Stimulated activated CD8-positive, alpha-beta memory T cell treated with anti-CD3 and anti-CD28 coated beads, Interleukin-12 subunit alpha, Interleukin-12 subunit beta, amount 100 ng/mL, for 4 hours (primary cell): ENCODE results near the gene DNAJC8.
A peak's percentile ranks its signal among the peaks of the same experiment; 100 is the strongest.

Experiments used
- DNase-seq: peaks from one replicate; pipeline ENCODE4 v3.0.0-alpha.2; 2020; ENCODE audit warnings: low read depth

DNAJC8 gene

GRCh38 chr1:28249013-28249865 lies 16.4 kb upstream of the DNAJC8 start:
- no peak for DNase-seq

GRCh38 chr1:28248273-28249012 lies 15.6 kb upstream of the DNAJC8 start:
- peak; percentile 59 for DNase-seq

DNA sequence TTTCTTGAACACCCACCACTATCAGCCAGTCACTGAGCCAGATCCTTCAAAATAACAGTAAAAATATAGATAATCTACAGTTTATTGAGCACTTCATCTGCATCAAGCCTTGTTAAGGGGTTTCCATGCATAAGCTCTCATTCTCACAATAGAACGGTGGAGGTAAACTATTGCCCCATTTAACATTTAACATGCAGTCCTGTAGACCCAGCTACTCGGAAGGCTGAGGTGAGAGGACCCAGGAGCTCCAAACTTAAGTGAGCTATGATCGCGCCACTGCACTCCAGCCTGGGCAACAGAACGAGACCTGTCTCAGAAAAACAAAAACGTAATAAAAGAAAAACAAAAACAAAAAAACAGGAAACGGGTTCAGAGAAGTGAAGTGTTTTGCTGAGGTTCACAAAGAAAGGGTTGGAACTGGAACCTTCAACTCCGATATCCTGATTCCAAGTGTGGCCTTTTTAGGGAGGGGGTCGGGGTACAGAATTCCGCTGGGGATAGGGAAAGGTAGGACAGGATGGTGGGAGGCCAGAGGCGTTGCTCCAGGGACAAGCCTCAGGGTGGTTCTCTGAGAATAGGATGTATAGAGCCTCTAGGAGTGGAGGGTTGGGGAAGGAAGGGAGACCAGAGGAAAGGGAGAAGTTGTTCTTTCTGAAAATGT lies 14.9 kb upstream of the DNAJC8 start:
- no peak for DNase-seq

DNA sequence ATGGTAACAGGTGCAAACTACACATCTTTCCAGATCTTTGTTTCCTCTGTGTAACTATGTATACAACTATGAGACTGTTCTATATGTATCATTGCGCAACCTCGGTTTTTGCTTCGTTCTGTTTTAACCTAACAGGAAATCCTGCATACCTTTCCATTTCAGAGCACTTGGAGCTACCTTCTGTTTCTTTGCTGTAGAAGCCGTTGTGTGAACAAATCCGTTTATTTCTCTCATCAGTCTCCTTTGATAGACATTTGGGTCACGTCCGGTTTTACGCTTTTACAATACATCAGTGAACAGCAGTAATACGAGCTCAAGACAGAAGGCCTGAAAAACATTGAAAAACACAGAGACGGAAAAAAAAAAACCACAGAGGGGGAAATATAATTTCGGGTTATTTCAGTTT lies 13.6 kb upstream of the DNAJC8 start:
- DNase-seq = no peak

- no peak for DNase-seq
Observed at GRCh38 chr1:28244549-28245251, 11.9 kb upstream of the DNAJC8 start.

- DNase-seq = no peak
Observed at GRCh38 chr1:28243685-28244311, 11.0 kb upstream of the DNAJC8 start.

- DNase-seq = no peak
Observed at GRCh38 chr1:28241638-28242241, 8.9 kb upstream of the DNAJC8 start.

DNA sequence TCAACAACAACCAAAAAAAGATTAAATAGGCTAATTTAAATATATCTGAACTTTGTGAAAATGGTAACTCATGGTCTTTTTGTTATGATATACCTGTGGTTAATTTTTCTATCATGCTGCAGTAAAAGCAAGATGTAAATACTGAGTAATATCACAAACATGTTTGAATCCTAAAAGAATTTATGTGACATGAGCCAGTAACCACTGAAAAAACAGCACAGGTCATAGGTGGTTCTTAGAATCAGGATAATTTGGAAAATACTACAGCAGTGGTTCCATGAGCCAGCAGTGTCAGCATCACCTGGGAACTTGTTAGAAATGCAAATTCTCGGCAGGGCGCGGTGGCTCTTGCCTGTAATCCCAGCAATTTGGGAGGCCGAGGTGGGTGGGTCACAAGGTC lies 7.2 kb upstream of the DNAJC8 start:
- no peak for DNase-seq

GRCh38 chr1:28239004-28239403 lies 6.2 kb upstream of the DNAJC8 start:
- DNase-seq = no peak

- no peak for DNase-seq
Observed at GRCh38 chr1:28236656-28237322, 4.0 kb upstream of the DNAJC8 start.

- DNase-seq = peak; percentile 84
Observed at GRCh38 chr1:28235755-28236655, 3.2 kb upstream of the DNAJC8 start, which contains the start of gene ATP5IF1. Gene ATP5IF1 (plus strand): TSS chr1:28236124. CDS start chr1:28236184, 60 bp downstream.

GRCh38 chr1:28233264-28233606 lies 406 bp upstream of the DNAJC8 start:
- DNase-seq = no peak

GRCh38 chr1:28229996-28230395 lies 2.8 kb downstream of the DNAJC8 start:
- DNase-seq = no peak

DNA sequence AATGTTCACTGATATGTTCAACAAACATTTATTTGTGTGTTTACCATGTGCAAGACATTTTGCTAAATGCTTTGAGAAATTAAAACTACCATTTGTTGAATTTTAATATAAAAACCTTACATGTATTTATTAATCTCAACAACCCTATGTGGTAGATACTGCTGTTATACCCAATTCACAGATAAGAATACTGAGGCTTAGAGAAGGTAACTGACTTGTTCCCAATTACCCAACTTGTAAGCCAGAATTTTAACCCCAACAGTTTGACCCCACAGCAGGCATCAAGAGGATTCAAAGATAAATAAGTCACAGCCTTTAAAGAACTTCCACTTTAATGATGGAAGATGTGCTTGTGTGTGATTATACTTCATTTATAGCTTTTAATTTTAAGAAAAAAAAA lies 3.7 kb downstream of the DNAJC8 start:
- DNase-seq = no peak

DNA sequence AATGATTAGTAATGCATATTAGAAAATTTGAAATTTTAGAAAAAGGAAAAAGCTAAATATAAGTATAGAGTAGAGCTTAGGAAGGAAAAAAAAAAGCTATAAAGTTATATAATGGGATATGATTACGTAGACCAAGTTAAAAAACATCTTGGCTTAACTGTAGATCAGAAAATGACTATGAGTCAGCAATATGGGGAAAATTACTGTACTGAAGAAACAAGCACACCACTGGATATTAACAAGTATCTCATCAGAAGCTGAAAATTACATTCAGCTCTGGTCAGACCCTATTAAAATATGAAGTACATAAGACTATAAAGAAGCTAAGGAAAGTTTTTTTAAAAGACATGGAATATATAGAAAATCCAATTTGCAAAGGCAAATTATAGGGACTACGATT lies 19.5 kb downstream of the DNAJC8 start:
- no peak for DNase-seq

- DNase-seq = no peak
Observed at GRCh38 chr1:28209700-28210099, 23.1 kb downstream of the DNAJC8 start.

- DNase-seq = peak; percentile 15
Observed at GRCh38 chr1:28208818-28209441, 23.9 kb downstream of the DNAJC8 start.

DNA sequence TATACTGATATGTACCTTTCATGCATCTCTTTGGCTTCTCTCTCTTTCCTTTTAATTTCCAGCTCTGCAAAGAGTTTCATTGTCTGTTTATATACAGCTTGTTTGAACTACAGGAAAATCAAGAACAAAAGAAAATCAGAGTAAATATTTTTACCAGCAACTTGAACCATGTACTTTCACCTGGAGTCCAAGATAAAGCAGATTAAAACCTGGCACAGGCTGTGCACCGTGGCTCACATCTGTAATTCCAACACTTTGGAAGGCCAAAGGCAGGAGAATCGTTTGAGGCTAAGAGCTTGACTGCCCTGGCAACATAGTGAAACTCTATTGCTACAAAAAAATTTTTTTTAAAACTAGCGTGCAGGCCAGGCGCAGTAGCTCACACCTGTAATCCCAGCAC lies 27.6 kb downstream of the DNAJC8 start:
- DNase-seq = no peak

DNA sequence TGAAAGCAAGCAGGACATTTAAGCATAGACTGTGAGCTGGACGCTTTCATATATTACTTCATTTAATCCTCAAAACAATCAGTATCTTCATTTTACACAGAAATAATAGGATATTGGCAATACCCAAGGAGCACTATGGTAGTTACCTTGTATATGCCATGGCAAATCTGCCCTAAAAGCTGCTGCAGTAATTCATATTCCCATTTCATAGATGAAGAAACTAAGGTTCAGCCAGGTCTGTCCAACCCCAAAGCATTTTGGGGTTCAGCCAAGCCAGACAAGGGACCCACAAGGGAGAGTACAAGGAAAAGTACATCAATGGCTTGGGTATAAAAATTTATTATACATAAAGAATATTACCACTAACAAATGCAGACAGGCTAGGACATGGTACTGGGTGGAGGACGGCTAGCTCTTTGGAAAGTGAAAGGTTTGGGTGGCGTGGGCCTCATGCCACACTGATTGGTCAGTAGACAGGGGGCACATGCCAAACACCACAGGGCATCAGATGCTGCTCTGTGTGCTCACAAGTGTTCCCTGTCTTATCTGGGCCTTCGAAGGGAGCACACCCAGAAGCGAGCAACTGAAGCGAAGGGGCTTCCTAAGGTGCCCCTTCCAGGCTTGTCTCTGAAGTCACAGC lies 32.5 kb downstream of the DNAJC8 start:
- DNase-seq = no peak
